ENCODE data around the gene NAT9.

The NAT9 gene

DNA sequence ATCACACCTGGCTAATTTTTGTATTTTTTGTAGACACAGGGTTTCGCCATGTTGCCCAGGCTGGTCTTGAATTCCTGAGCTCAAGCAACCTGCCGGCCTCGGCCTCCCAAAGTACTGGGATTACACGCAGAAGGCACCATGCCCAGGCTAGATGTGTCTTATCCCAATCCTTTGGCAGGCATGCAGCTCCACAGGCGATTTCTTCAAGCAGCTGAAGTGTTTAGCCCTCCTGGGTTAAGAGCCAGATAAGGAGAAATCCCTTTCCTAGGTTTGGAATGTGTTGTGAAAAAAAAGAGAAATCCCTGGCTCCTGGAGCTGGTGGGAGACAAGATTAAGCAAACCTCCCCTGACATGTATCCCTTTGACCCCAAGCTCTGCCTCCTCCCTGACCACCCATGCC lies 29.8 kb downstream of the NAT9 start:
- no peaks in the 10 kb centered on the region for H3K9me3 ChIP-seq (ENCODE audit: control insufficient read depth, low read depth, low read length)
- H3K27ac ChIP-seq (ENCODE audit: low read length) = no peak overlapping the region
- H3K4me1 ChIP-seq (ENCODE audit: control insufficient read depth, low read depth, low read length) = peaks cover 24% of the 10 kb centered on the region
- no peak overlapping the region for H3K9ac ChIP-seq (ENCODE audit: low read length)
- peaks cover 7% of the 10 kb centered on the region for H3K27me3 ChIP-seq (ENCODE audit: control insufficient read depth, insufficient read depth, low read length)
- H3K36me3 ChIP-seq (ENCODE audit: control insufficient read depth, low read depth, low read length) = no peaks in the 10 kb centered on the region
- H3K4me3 ChIP-seq (ENCODE audit: low read length) = no peak overlapping the region

DNA sequence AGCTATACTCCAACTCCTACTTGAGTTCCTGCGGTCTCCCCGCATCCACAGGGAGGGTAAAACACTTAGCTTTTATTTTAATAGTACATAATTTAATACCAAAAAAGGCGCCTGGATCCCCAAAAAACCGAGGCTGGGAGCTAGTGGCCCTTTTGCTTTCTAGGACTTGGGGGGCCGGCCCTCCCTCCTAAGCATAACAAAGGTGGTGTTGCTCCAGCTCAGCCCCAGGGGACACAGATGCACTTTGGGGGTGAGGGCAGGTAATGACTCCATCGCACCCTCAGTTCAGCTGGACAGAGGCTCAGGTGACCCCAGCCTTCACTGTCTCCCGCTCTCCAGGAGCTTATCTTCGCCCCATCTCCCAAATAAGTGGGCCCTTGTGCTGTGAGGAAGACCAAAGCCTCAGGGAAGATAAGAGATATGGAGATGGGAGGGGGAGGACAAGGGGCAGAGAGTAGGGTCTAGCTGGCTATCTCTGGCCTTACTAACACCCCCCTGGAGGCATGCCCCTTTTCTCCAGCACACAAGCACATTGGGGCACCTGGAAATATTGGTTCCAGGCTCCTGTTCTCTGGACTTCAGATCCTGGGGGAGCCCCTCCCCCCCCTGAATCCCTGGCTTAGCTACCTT lies 30.5 kb downstream of the NAT9 start:
- Histone ChIP-seq H3K27me3 (ENCODE audit: control insufficient read depth, insufficient read depth, low read length) (peaks cover 7% of the 10 kb centered on the region), H3K4me3 (ENCODE audit: low read length) (no peak overlapping the region), H3K4me1 (ENCODE audit: control insufficient read depth, low read depth, low read length) (peaks cover 24% of the 10 kb centered on the region), H3K9ac (ENCODE audit: low read length) (no peak overlapping the region), H3K9me3 (ENCODE audit: control insufficient read depth, low read depth, low read length) (no peaks in the 10 kb centered on the region), H3K36me3 (ENCODE audit: control insufficient read depth, low read depth, low read length) (no peaks in the 10 kb centered on the region), H3K27ac (ENCODE audit: low read length) (no peak overlapping the region)

DNA sequence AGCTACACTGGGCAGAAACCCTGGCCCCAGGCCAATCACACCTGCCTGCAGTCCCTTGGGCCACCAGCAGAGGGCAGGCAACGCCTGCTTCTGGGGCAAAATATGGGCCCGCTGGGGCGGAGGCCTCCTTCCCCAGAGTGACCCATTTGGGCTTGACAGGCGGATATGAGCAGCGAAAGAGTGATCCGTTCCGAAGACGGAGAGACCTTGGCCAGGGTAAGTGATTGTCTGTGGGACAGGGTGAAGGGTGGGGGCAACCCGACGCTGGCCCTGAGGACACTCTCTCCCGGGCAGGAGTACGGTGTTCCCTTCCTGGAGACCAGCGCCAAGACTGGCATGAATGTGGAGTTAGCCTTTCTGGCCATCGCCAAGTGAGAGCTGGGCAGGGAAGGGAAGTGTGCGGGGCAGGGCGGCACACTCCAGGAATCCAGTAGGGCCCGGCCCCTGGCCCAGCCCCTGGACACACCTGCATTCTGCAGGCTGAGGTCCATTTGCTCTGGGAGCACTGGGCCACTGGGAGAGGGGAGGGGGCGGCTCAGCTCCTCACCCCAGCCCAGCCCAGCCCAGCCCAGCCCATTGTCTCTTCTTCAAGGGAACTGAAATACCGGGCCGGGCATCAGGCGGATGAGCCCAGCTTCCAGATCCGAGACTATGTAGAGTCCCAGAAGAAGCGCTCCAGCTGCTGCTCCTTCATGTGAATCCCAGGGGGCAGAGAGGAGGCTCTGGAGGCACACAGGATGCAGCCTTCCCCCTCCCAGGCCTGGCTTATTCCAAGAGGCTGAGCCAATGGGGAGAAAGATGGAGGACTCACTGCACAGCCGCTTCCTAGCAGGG lies 31.2 kb downstream of the NAT9 start:
- H3K36me3 ChIP-seq (ENCODE audit: control insufficient read depth, low read depth, low read length) = no peaks in the 10 kb centered on the region
- H3K4me1 ChIP-seq (ENCODE audit: control insufficient read depth, low read depth, low read length) = peaks cover 20% of the 10 kb centered on the region
- peaks cover 5% of the 10 kb centered on the region for H3K27me3 ChIP-seq (ENCODE audit: control insufficient read depth, insufficient read depth, low read length)
- no peak overlapping the region for H3K4me3 ChIP-seq (ENCODE audit: low read length)
- no peaks in the 10 kb centered on the region for H3K9me3 ChIP-seq (ENCODE audit: control insufficient read depth, low read depth, low read length)
- H3K27ac ChIP-seq (ENCODE audit: low read length) = no peak overlapping the region
- no peak overlapping the region for H3K9ac ChIP-seq (ENCODE audit: low read length)

DNA sequence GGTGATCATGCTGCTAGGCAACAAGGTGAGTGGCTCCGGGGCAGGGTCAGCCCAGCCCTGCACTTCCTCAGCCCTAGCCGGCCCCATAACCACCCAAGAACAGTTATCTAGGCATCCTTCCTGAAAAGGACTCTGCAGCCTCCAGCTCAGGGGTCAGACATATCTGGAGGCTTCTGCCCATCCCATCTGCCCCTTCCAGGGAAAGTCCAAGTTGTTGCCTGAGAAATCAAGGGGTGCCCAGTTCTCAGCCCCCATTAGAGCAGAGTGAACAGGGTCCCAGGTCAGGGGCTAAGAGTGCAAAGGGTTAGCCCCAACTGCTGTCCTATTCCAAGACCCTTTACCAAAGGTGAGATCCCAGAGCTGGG lies 31.8 kb downstream of the NAT9 start:
- Histone ChIP-seq H3K4me3 (ENCODE audit: low read length) (no peak overlapping the region), H3K27ac (ENCODE audit: low read length) (no peak overlapping the region), H3K36me3 (ENCODE audit: control insufficient read depth, low read depth, low read length) (no peaks in the 10 kb centered on the region), H3K27me3 (ENCODE audit: control insufficient read depth, insufficient read depth, low read length) (no peaks in the 10 kb centered on the region), H3K9ac (ENCODE audit: low read length) (no peak overlapping the region), H3K4me1 (ENCODE audit: control insufficient read depth, low read depth, low read length) (peaks cover 19% of the 10 kb centered on the region), H3K9me3 (ENCODE audit: control insufficient read depth, low read depth, low read length) (no peaks in the 10 kb centered on the region)

DNA sequence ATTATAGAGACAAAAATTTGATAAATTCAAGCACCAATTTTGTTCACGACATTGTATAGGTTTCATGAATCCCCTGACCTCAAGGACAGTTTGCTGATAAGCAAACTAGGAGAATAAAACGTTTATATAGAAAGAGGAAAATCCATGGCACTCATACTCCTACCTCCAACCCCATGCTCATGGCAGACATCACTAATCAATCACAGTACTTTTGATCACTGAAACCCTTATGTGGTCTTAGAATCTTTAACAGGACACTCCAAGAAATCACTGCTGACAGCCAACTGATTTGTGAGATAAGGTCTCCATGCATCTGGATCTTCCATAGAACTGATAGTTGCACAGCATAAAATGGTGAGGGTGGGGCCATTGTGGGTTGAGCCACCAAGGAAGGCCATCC lies 32.4 kb downstream of the NAT9 start:
- no peak overlapping the region for H3K9ac ChIP-seq (ENCODE audit: low read length)
- H3K4me3 ChIP-seq (ENCODE audit: low read length) = no peak overlapping the region
- H3K9me3 ChIP-seq (ENCODE audit: control insufficient read depth, low read depth, low read length) = no peaks in the 10 kb centered on the region
- peaks cover 6% of the 10 kb centered on the region for H3K27me3 ChIP-seq (ENCODE audit: control insufficient read depth, insufficient read depth, low read length)
- no peaks in the 10 kb centered on the region for H3K36me3 ChIP-seq (ENCODE audit: control insufficient read depth, low read depth, low read length)
- H3K4me1 ChIP-seq (ENCODE audit: control insufficient read depth, low read depth, low read length) = peaks cover 19% of the 10 kb centered on the region
- no peak overlapping the region for H3K27ac ChIP-seq (ENCODE audit: low read length)

DNA sequence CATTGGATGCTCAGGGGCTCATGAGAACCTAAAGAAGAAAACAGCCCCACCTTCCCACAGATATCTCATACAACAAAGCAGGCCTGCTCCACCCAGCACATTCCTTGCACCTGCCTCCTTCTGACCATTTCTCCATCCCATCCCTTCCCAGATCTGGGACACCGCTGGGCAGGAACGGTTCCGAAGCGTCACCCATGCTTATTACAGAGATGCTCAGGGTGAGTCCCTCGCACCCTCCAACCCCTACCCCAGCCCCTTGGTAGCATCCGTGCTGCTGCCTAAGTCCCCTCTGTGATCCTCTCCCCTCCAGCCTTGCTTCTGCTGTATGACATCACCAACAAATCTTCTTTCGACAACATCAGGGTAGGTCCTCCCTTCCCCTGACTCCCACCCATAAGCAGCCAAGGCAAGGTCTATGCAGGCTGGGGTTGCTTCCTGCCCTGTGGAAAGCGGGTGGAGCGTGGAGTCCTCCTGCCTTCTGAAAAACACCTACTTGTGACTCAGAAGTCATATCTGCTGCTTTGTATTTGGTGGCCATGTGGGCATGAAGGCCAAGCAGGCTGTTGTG lies 33.1 kb downstream of the NAT9 start:
- Histone ChIP-seq H3K4me1 (ENCODE audit: control insufficient read depth, low read depth, low read length) (peaks cover 23% of the 10 kb centered on the region), H3K36me3 (ENCODE audit: control insufficient read depth, low read depth, low read length) (no peaks in the 10 kb centered on the region), H3K27ac (ENCODE audit: low read length) (no peak overlapping the region), H3K9ac (ENCODE audit: low read length) (no peak overlapping the region), H3K9me3 (ENCODE audit: control insufficient read depth, low read depth, low read length) (no peaks in the 10 kb centered on the region), H3K27me3 (ENCODE audit: control insufficient read depth, insufficient read depth, low read length) (peaks cover 13% of the 10 kb centered on the region), H3K4me3 (ENCODE audit: low read length) (no peak overlapping the region)

DNA sequence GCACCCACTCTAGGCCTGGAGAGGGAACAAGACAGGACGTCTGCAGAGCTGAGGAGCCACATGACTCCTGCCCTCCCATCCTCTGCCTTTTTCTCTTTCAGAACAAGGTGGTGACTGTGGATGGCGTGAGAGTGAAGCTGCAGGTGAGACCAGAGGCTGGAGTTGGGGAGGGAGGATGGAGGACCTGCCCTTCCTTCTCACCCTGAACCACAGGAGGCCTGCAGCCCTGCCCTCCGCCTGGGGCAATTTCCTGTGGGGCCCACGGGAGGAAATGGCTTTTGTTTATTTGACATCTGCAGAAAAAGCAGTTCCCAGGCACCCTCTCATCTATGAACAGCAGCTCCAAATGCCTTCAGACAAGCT lies 34.0 kb downstream of the NAT9 start:
- H3K9me3 ChIP-seq (ENCODE audit: control insufficient read depth, low read depth, low read length) = no peaks in the 10 kb centered on the region
- H3K27me3 ChIP-seq (ENCODE audit: control insufficient read depth, insufficient read depth, low read length) = peaks cover 21% of the 10 kb centered on the region
- H3K4me3 ChIP-seq (ENCODE audit: low read length) = no peak overlapping the region
- H3K9ac ChIP-seq (ENCODE audit: low read length) = no peak overlapping the region
- H3K36me3 ChIP-seq (ENCODE audit: control insufficient read depth, low read depth, low read length) = no peaks in the 10 kb centered on the region
- H3K27ac ChIP-seq (ENCODE audit: low read length) = no peak overlapping the region
- peaks cover 25% of the 10 kb centered on the region for H3K4me1 ChIP-seq (ENCODE audit: control insufficient read depth, low read depth, low read length)

DNA sequence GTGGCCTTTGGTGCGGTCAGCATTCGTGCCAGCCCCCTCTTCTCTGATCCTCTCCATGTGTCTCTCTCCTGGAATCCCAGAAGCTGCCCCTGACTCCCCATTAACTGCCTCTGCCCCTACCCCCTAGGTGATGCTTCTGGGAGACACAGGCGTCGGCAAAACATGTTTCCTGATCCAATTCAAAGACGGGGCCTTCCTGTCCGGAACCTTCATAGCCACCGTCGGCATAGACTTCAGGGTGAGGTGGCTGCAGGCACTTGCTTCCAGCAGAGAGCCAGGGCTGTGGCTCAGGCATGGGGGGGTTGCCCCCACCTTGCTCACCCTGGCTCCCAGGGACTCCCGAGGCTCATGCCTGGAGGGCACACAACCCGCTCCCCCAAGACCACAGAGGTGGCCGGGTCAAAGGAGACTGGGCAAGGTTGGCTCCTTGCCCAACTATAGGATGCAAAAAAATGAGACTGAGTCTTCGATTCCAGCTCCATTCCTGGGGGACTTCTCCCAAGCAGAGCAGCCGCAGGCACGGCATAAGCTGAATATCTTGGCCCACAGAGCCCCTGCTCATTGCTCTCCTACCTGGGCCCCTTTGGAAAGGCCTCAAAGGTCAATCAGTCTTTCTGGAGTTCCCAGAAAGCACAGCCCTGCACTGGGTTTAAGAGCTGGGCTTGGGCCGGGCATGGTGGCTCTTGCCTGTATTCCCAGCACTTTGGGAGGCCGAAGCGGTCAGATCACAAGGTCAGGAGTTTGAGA lies 35.3 kb downstream of the NAT9 start:
- Histone ChIP-seq H3K27me3 (ENCODE audit: control insufficient read depth, insufficient read depth, low read length) (peaks cover 31% of the 10 kb centered on the region), H3K27ac (ENCODE audit: low read length) (no peak overlapping the region), H3K4me3 (ENCODE audit: low read length) (no peak overlapping the region), H3K9me3 (ENCODE audit: control insufficient read depth, low read depth, low read length) (no peaks in the 10 kb centered on the region), H3K9ac (ENCODE audit: low read length) (no peak overlapping the region), H3K36me3 (ENCODE audit: control insufficient read depth, low read depth, low read length) (no peaks in the 10 kb centered on the region), H3K4me1 (ENCODE audit: control insufficient read depth, low read depth, low read length) (peaks cover 11% of the 10 kb centered on the region)

DNA sequence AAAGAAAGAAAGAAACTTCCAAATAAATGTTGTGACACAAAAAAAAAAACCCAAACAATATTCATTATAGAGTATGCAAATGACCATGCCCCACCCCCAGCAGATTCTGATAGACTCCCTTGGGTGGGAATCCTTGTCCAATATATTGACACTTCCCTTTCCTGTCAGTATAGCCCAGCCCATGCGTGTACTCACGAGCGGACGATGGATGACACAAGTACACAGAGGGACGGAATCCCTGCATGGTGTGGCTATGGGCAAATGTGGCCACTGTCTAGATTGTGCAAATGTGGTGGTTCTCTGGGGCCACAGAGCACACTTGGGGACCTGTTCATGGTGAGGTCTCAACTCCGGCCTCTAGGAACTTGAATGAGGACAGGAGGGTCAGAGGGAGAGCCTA lies 36.0 kb downstream of the NAT9 start:
- H3K4me1 ChIP-seq (ENCODE audit: control insufficient read depth, low read depth, low read length) = peaks cover 8% of the 10 kb centered on the region
- H3K27me3 ChIP-seq (ENCODE audit: control insufficient read depth, insufficient read depth, low read length) = peaks cover 37% of the 10 kb centered on the region
- H3K9ac ChIP-seq (ENCODE audit: low read length) = no peak overlapping the region
- H3K4me3 ChIP-seq (ENCODE audit: low read length) = no peak overlapping the region
- H3K9me3 ChIP-seq (ENCODE audit: control insufficient read depth, low read depth, low read length) = no peaks in the 10 kb centered on the region
- H3K27ac ChIP-seq (ENCODE audit: low read length) = no peak overlapping the region
- no peaks in the 10 kb centered on the region for H3K36me3 ChIP-seq (ENCODE audit: control insufficient read depth, low read depth, low read length)

DNA sequence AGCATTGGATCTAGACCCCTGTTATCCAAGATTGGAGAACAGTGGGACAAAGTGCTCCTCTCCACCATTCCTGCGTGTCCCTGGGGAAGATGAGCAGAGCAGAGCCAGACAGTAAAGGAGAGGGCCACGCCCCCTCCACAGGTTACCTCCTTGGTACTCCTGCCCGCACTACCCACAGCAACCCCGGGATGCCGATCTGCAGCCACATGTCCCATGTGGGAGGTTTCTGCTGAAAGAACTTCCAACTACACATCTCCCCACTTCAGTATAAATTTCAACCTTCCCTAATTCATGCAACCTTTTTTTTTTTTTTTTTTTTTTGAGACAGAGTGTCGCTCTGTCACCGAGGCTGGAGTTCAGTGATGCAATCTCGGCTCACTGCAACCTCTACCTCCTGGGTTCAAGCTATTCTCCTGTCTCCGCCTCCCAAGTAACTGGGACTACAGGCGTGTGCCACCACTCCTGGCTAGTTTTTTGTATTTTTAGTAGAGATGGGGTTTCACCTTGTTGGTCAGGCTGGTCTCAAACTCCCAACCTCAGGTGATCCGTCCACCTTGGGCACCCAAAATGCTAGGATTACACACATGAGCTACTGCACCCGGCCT lies 36.8 kb downstream of the NAT9 start:
- Histone ChIP-seq H3K4me1 (ENCODE audit: control insufficient read depth, low read depth, low read length) (peaks cover 8% of the 10 kb centered on the region), H3K27me3 (ENCODE audit: control insufficient read depth, insufficient read depth, low read length) (peaks cover 41% of the 10 kb centered on the region), H3K27ac (ENCODE audit: low read length) (no peak overlapping the region)

More for the DNA sequence above, 36.8 kb downstream of the NAT9 start:
- H3K36me3 ChIP-seq (ENCODE audit: control insufficient read depth, low read depth, low read length) = no peaks in the 10 kb centered on the region
- no peak overlapping the region for H3K9ac ChIP-seq (ENCODE audit: low read length)
- no peak overlapping the region for H3K4me3 ChIP-seq (ENCODE audit: low read length)
- no peaks in the 10 kb centered on the region for H3K9me3 ChIP-seq (ENCODE audit: control insufficient read depth, low read depth, low read length)
